GM12892 (cell line): ENCODE measurements around the gene VASP.

Experiments used
- POLR2A ChIP-seq: IDR thresholded peaks from 2 replicates; pipeline ENCODE4 v1.6.1; 2011; ENCODE audit warnings: low read depth, low read length, control low read depth
- POLR2AphosphoS5 ChIP-seq: IDR thresholded peaks from 2 replicates; pipeline ENCODE4 v1.6.1; 2011; ENCODE audit warnings: low read depth, low read length, control low read depth

GRCh38 chr19:45469132-45469944 is 37.9 kb upstream of the VASP start:
- TF ChIP-seq POLR2A (no peak; the same call in 1 of the 2 replicates), POLR2AphosphoS5 (no peak)
